Fibroblast of lung (primary cell): ENCODE measurements around the gene ATG4C. TPM values are rescaled to one million over a fixed set of nuclear protein-coding genes. Genes with fewer than 3 reads are reported as not detected.

Experiments
- DNase-seq, 2 donors: peaks; one replicate each; pipeline versions ENCODE4 v3.0.0 to v3.0.0-alpha.2; 2010; ENCODE audit warnings: low read depth in 2 of 2
- H2AFZ ChIP-seq: 2 replicates; pipeline ENCODE4 v1.5.1; 2012; ENCODE audit warnings: low read length, control low read depth, inconsistent platforms
- H3K27ac ChIP-seq: 2 replicates; pipeline ENCODE4 v1.5.1; 2011; ENCODE audit warnings: low read length, control low read depth; ENCODE audit not compliant: insufficient read depth
- H3K27me3 ChIP-seq: 2 replicates; pipeline ENCODE4 v1.5.1; 2011; ENCODE audit warnings: mild to moderate bottlenecking, low read length; ENCODE audit not compliant: control insufficient read depth, insufficient read depth
- H3K36me3 ChIP-seq: 2 replicates; pipeline ENCODE4 v1.5.1; 2011; ENCODE audit warnings: low read length; ENCODE audit not compliant: control insufficient read depth, insufficient read depth
- H3K4me1 ChIP-seq: 2 replicates; pipeline ENCODE4 v1.5.1; 2011; ENCODE audit warnings: low read length; ENCODE audit not compliant: control insufficient read depth, insufficient read depth; ENCODE audit errors: extremely low read depth
- H3K4me2 ChIP-seq: 2 replicates; pipeline ENCODE4 v1.5.1; 2011; ENCODE audit warnings: low read length, control low read depth; ENCODE audit not compliant: insufficient read depth; ENCODE audit errors: extremely low read depth
- H3K4me3 ChIP-seq, 4 experiments: fragments of 200-600 bp in 1 of 4; sonication (generic) in 1 of 4; replicated peaks in 1 of 4; 2 replicates each; pipeline ENCODE4 v1.5.1; 2011 to 2016; ENCODE audit warnings: low read length in 4 of 4, low read depth in 3 of 4, mild to moderate bottlenecking in 3 of 4, control low read depth in 2 of 4, inconsistent platforms in 1 of 4, mixed read lengths in 1 of 4; ENCODE audit not compliant: insufficient read depth in 1 of 4; ENCODE audit errors: control extremely low read depth in 1 of 4
- H3K79me2 ChIP-seq: 2 replicates; pipeline ENCODE4 v1.5.1; 2012; ENCODE audit warnings: mild to moderate bottlenecking, low read length, inconsistent platforms; ENCODE audit not compliant: control insufficient read depth, insufficient read depth
- H3K9ac ChIP-seq: 2 replicates; pipeline ENCODE4 v1.5.1; 2011; ENCODE audit warnings: mild to moderate bottlenecking, low read length, control low read depth; ENCODE audit not compliant: insufficient read depth
- H3K9me3 ChIP-seq: 2 replicates; pipeline ENCODE4 v1.5.1; 2012; ENCODE audit warnings: low read depth, low read length; ENCODE audit not compliant: control insufficient read depth, insufficient read depth
- H4K20me1 ChIP-seq: 2 replicates; pipeline ENCODE4 v1.5.1; 2011; ENCODE audit warnings: low read length; ENCODE audit not compliant: control insufficient read depth, insufficient read depth; ENCODE audit errors: extremely low read depth
- CTCF ChIP-seq, 2 donors: IDR thresholded peaks in 1 of 2; conservative IDR thresholded peaks in 1 of 2; 1 replicate in 1 of 2; 2 replicates in 1 of 2; pipeline ENCODE4 v1.5.1; 2011 to 2012; ENCODE audit warnings: low read length in 2 of 2, control low read depth in 1 of 2, inconsistent platforms in 1 of 2, low read depth in 1 of 2, mild to moderate bottlenecking in 1 of 2
- EZH2 ChIP-seq: IDR thresholded peaks from 2 replicates; pipeline ENCODE4 v1.5.1; 2012; ENCODE audit warnings: low read length, control low read depth, mild to moderate bottlenecking; ENCODE audit errors: missing control alignments
- polyA plus RNA-seq, 2 donors: library from polyadenylated mRNA; depleted of rRNA in 1 of 2; stranded (reverse) in 1 of 2; unstranded in 1 of 2; fragments of >200 nt; gene quantifications; 2 replicates each; pipeline ENCODE4 v1.2.1, GENCODE V29; 2011 to 2012; ENCODE audit warnings: missing spikeins in 1 of 2
- total RNA-seq: library from RNA; depleted of rRNA; stranded (reverse); fragments of >200 nt; gene quantifications from 2 replicates; pipeline ENCODE4 v1.2.1, GENCODE V29; 2014

The ATG4C gene
- total and polyA plus RNA-seq, 2 donors (not counting 1 experiment from before 2014, with no cell fraction given) = 9.0 to 12.1 TPM

- Histone ChIP-seq H3K9me3 (no peaks in the 10 kb centered on the region), H3K36me3 (no peaks in the 10 kb centered on the region), H4K20me1 (no peaks in the 10 kb centered on the region), H3K27ac (no peak overlapping the region), H2AFZ (no peak overlapping the region), H3K4me1 (no peaks in the 10 kb centered on the region), H3K79me2 (no peaks in the 10 kb centered on the region), H3K9ac (no peak overlapping the region), H3K4me2 (no peak overlapping the region), H3K4me3 (no peak overlapping the region), H3K27me3 (no peaks in the 10 kb centered on the region)
- TF ChIP-seq CTCF (conservative IDR thresholded peaks at IDR 0.05 in 1 of 2, IDR thresholded peaks at IDR 0.05 in 1 of 2; ENCODE audit: low read depth in 1 of 2, low read length in 2 of 2) = no peak
- TF ChIP-seq EZH2 = no peak
- DNase-seq = no peak
Observed at GRCh38 chr1:62856960-62857359, 73.0 kb downstream of the ATG4C start.

GRCh38 chr1:62869217-62869754, 85.4 kb downstream of the ATG4C start:
- DNase-seq = no peak
- H3K36me3 ChIP-seq = no peaks in the 10 kb centered on the region
- H4K20me1 ChIP-seq = no peaks in the 10 kb centered on the region
- no peaks in the 10 kb centered on the region for H3K9me3 ChIP-seq
- H2AFZ ChIP-seq = no peak overlapping the region
- TF ChIP-seq CTCF (conservative IDR thresholded peaks at IDR 0.05 in 1 of 2, IDR thresholded peaks at IDR 0.05 in 1 of 2; ENCODE audit: low read depth in 1 of 2, low read length in 2 of 2) = no peak
- H3K4me3 ChIP-seq = no peak overlapping the region
- no peaks in the 10 kb centered on the region for H3K27me3 ChIP-seq
- no peak overlapping the region for H3K27ac ChIP-seq
- H3K4me1 ChIP-seq = no peaks in the 10 kb centered on the region
- no peak overlapping the region for H3K4me2 ChIP-seq
- H3K9ac ChIP-seq = no peak overlapping the region
- H3K79me2 ChIP-seq = no peaks in the 10 kb centered on the region

- H3K79me2 ChIP-seq = no peaks in the 10 kb centered on the region
- no peaks in the 10 kb centered on the region for H4K20me1 ChIP-seq
- TF ChIP-seq CTCF (conservative IDR thresholded peaks at IDR 0.05 in 1 of 2, IDR thresholded peaks at IDR 0.05 in 1 of 2; ENCODE audit: low read depth in 1 of 2, low read length in 2 of 2) = no peak
- no peak for TF ChIP-seq EZH2
- no peaks in the 10 kb centered on the region for H3K36me3 ChIP-seq
- H2AFZ ChIP-seq = no peak overlapping the region
- H3K27me3 ChIP-seq = no peaks in the 10 kb centered on the region
- no peak overlapping the region for H3K4me3 ChIP-seq
- peak; percentile 7 to 63 for DNase-seq
- H3K4me2 ChIP-seq = no peak overlapping the region
- no peak overlapping the region for H3K27ac ChIP-seq
- H3K9me3 ChIP-seq = no peaks in the 10 kb centered on the region
- no peaks in the 10 kb centered on the region for H3K4me1 ChIP-seq
- H3K9ac ChIP-seq = no peak overlapping the region
Observed at GRCh38 chr1:62870148-62870547, 86.2 kb downstream of the ATG4C start.
